AG04450 (cell line): ENCODE results near the gene GRK7. TPM values are rescaled to one million over a fixed set of nuclear protein-coding genes. Genes with fewer than 3 reads are reported as not detected.

ENCODE experiments used
- CTCF ChIA-PET: fragments of 300-600, 350-600 bp; formaldehyde crosslinking; extraction: SDS; loops from one replicate; lab custom pipeline; 2022; ENCODE audit warnings: antibody characterized with exemption, inconsistent platforms; lab: Charles Lee
- POLR2A ChIA-PET: fragments of 350-600 bp; formaldehyde crosslinking; extraction: SDS; loops from one replicate; lab custom pipeline; 2021; ENCODE audit warnings: antibody characterized with exemption, inconsistent platforms; lab: Yijun Ruan, JAX
- DNase-seq: peaks from one replicate; pipeline ENCODE4 v3.0.0-alpha.2; 2011; ENCODE audit warnings: low read depth, low spot score
- H3K27ac ChIP-seq: one replicate; pipeline ENCODE4 v1.5.1; 2012; ENCODE audit warnings: low read depth, low read length, control low read depth
- H3K27me3 ChIP-seq: one replicate; pipeline ENCODE4 v1.6.0; 2012; ENCODE audit warnings: low read length; ENCODE audit not compliant: control insufficient read depth, insufficient read depth
- H3K4me3 ChIP-seq: 2 replicates; pipeline ENCODE4 v1.5.1; 2011; ENCODE audit warnings: mild to moderate bottlenecking, low read depth, low read length, control low read depth
- H3K9me3 ChIP-seq: 2 replicates; pipeline ENCODE4 v1.5.1; 2012; ENCODE audit warnings: low read length; ENCODE audit not compliant: control insufficient read depth, insufficient read depth
- CTCF ChIP-seq: IDR thresholded peaks from 2 replicates; pipeline ENCODE4 v1.5.1; 2011; ENCODE audit warnings: low read depth, low read length, control low read depth, inconsistent platforms
- polyA plus RNA-seq: library from polyadenylated mRNA; depleted of rRNA; stranded (reverse); fragments of >200 nt; gene quantifications from 2 replicates; pipeline ENCODE4 v1.2.3, GENCODE V29; 2011; rRNA removed
- small RNA-seq: library from RNA; depleted of rRNA; stranded (forward); fragments of <200 nt; gene quantifications from one replicate; pipeline ENCODE3, GENCODE V24; 2012; ENCODE audit warnings: low read depth; ENCODE audit not compliant: insufficient read length

GRK7 gene
- polyA plus RNA-seq, 1 experiment, result not detected

GRCh38 chr3:141812586-141812985 is 49.4 kb downstream of the GRK7 start:
- H3K27ac ChIP-seq, result no peak overlapping the region
- no peak for DNase-seq
- TF ChIP-seq CTCF, result no peak
- ChIA-PET CTCF (interaction anchor here (0.6 kb wide), 1 partner anchor 46 kb away, joined by 3 read pairs; no protein-coding TSS in a partner anchor), POLR2A (no interaction called here)
- H3K9me3 ChIP-seq, result peaks cover 5% of the 10 kb centered on the region
- H3K27me3 ChIP-seq, result peaks cover 16% of the 10 kb centered on the region
- H3K4me3 ChIP-seq, result no peak overlapping the region

Small RNA genes lying within 50 kb of the gene (small RNA-seq; reads per million reads assigned to genes)
- gene AC112771.1, result not detected

Other genes starting within 250 kb of the GRK7 start
- gene RNF7, start 25.1 kb upstream of the GRK7 start, polyA plus RNA-seq, result 97.1 and 113 TPM in 2 replicates
- 139 and 199 TPM in 2 replicates for gene ATP1B3, start 113.2 kb downstream of the GRK7 start, polyA plus RNA-seq